KOPT-K1 (cell line): ENCODE measurements around the gene ORC5.
"Not testable (repeated sequence)": the region's sequence is repeated elsewhere in the genome, so short reads cannot be mapped to it uniquely, and the experiment has no call there.

ENCODE experiments used
- H3K27ac ChIP-seq: fragments of 200-600 bp; sonication (generic); 2 replicates; pipeline ENCODE4 v1.5.1; 2016; ENCODE audit warnings: antibody characterized with exemption, mild to moderate bottlenecking, low read depth, low read length; ENCODE audit not compliant: poor library complexity, severe bottlenecking
- H3K36me3 ChIP-seq: fragments of 200-600 bp; sonication (generic); 2 replicates; pipeline ENCODE4 v1.5.1; 2017; ENCODE audit warnings: antibody characterized with exemption, mild to moderate bottlenecking, low read length, moderate library complexity; ENCODE audit not compliant: insufficient read depth
- H3K9me3 ChIP-seq: fragments of 200-600 bp; sonication (generic); 2 replicates; pipeline ENCODE4 v1.5.1; 2017; ENCODE audit warnings: antibody characterized with exemption, low read length, mild to moderate bottlenecking; ENCODE audit not compliant: insufficient read depth, poor library complexity, severe bottlenecking

The ORC5 gene

DNA sequence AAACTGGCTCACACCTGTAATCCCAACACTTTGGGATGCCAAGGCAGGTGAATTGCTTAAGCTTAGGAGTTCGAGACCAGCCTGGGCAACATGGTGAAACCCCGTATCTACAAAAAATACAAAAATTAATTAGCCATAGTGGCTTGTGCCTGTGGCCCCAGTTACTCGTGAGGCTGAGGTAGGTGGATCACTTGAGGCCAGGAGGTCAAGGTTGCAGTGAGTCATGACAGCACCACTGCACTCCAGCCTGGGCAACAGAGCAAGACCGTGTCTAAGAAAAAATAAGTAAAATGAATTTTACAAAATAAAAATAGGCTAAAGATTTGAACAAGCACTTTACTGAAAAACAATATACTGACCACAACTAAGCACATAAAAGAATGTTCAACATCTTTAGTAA is 9.8 kb upstream of the ORC5 start:
- no peaks in the 10 kb centered on the region for H3K36me3 ChIP-seq
- H3K9me3 ChIP-seq = peaks cover 17% of the 10 kb centered on the region
- H3K27ac ChIP-seq = no peak overlapping the region

GRCh38 chr7:104209063-104209462 is 1.2 kb upstream of the ORC5 start:
- H3K9me3 ChIP-seq = no peaks in the 10 kb centered on the region
- peaks cover under 1% of the 10 kb centered on the region; the same call in 1 of the 2 replicates for H3K36me3 ChIP-seq

DNA sequence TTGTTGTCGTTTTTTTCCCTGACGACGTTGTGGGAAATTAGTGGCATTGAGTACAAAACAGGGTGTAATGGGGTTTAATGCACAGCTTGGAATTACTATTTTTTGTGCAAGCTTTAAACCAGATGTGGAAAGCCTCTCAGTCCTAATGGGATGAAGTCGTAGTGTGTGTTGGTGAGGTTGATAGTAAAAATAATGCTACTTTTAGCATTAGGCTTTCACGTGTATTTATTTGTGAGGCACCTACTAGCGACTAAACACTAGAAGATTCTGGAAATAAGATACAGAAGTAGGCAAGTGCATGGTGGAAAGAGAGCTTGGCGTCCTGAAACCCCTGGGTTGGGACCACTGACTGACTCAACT is 588 bp upstream of the ORC5 start:
- Histone ChIP-seq H3K9me3 (no peaks in the 10 kb centered on the region), H3K27ac (peak overlapping the region; percentile 69), H3K36me3 (peaks cover 8% of the 10 kb centered on the region)

More at GRCh38 chr7:104209063-104209462, 1.2 kb upstream of the ORC5 start:
- H3K27ac ChIP-seq = no peak overlapping the region

- Histone ChIP-seq H3K36me3 (peaks cover 18% of the 10 kb centered on the region), H3K9me3 (no peaks in the 10 kb centered on the region), H3K27ac (peak overlapping the region; percentile 69)
Observed at GRCh38 chr7:104207348-104207730, 474 bp downstream of the ORC5 start.

DNA sequence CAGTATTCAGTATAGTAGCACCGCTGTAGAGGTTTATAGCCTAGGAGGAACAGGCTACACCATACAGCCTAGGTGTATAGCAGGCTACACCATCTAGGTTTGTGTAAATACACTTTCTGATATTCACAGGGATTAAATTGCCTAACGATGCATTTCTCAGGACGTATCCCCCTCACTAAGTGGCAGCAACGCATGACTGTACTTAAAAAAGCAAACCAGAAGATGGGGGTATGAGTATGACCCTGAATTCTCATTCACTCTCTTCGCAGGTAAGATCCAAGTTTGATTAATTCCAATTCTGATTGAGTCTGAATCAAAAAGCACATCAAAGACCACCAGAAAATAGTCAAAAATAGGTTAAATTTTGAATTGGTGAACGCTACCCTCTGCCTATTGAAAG is 972 bp downstream of the ORC5 start:
- Histone ChIP-seq H3K27ac (peak overlapping the region; percentile 69), H3K9me3 (no peaks in the 10 kb centered on the region), H3K36me3 (peaks cover 23% of the 10 kb centered on the region)

- H3K36me3 ChIP-seq = peaks cover 98% of the 10 kb centered on the region
- H3K9me3 ChIP-seq = peaks cover 36% of the 10 kb centered on the region
- H3K27ac ChIP-seq = no peak overlapping the region
Observed at GRCh38 chr7:104198673-104199278, 9.0 kb downstream of the ORC5 start.

- Histone ChIP-seq H3K9me3 (peaks cover 57% of the 10 kb centered on the region), H3K27ac (no peak overlapping the region), H3K36me3 (peaks cover 95% of the 10 kb centered on the region)
Observed at GRCh38 chr7:104196161-104196560, 11.7 kb downstream of the ORC5 start.

DNA sequence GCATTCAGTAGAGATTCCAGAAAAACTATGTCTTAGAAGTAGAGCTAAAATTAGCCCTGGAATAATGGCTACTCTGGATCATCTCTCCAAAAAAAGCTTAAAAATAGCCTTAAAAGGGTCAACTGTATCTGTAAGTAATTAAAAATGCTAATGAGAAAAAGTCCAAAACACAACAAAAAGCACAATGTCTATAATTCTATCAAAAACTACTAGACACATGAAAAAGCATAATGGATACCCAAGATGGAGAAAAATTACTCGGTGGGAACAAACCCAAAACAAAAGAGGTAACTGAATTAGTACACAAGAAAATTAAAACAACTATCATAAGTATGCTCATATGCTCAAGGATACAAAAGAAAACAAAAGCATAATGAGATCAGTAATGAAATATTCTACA is 15.4 kb downstream of the ORC5 start:
- Histone ChIP-seq H3K27ac (no peak overlapping the region), H3K36me3 (peaks cover 95% of the 10 kb centered on the region), H3K9me3 (peaks cover 31% of the 10 kb centered on the region)

- H3K9me3 ChIP-seq = peaks cover 40% of the 10 kb centered on the region
- peaks cover 98% of the 10 kb centered on the region for H3K36me3 ChIP-seq
- no peak overlapping the region for H3K27ac ChIP-seq
Observed at GRCh38 chr7:104185346-104185745, 22.5 kb downstream of the ORC5 start.

DNA sequence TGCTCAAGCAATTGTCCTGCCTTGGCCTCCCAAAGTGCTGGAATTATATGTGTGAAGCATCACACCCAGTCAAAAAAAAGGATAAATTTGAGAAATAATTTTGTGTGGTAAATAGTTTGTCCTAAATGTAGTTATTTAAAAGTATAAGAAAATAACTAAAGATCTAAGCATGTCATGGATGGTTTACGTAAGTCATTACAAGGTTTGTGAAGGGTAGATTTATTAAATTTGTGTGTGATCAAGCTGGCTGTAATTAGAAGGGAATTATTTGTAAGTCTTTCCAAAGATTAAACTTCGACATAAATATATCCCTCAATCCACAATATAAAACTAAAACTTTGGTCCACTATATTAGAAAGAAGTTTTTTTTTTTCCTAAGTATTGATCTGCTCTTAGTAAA is 28.6 kb downstream of the ORC5 start:
- Histone ChIP-seq H3K36me3 (peaks cover 76% of the 10 kb centered on the region), H3K27ac (no peak overlapping the region), H3K9me3 (peaks cover 55% of the 10 kb centered on the region)

- H3K27ac ChIP-seq = not testable (repeated sequence)
- H3K36me3 ChIP-seq = peaks cover 63% of the 10 kb centered on the region
- H3K9me3 ChIP-seq = peaks cover 46% of the 10 kb centered on the region
Observed at GRCh38 chr7:104177565-104178083, 30.2 kb downstream of the ORC5 start.

DNA sequence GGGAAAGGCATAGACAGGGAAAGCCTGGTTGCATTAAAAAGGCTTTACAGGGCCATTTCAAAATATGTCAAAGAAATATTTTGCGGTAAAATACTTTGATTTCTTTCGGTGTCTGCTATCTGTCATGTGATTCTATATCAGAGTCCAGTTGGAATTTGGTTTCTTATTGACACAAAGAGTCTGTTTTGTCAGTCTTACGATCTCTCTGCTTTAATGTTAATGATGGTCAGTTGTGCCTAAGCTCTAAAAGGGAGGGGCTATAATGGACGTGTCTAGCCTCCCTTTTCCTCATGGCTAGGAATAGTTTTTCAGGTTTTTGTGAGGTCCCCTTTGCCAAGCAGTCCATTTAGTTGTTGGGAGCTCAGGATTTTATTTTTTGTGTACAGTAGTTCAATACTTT is 31.5 kb downstream of the ORC5 start:
- peaks cover 59% of the 10 kb centered on the region for H3K36me3 ChIP-seq
- H3K9me3 ChIP-seq = peaks cover 33% of the 10 kb centered on the region
- H3K27ac ChIP-seq = no peak overlapping the region

GRCh38 chr7:104175361-104175984 is 32.3 kb downstream of the ORC5 start:
- H3K27ac ChIP-seq = no peak overlapping the region
- H3K9me3 ChIP-seq = peaks cover 25% of the 10 kb centered on the region
- H3K36me3 ChIP-seq = peaks cover 52% of the 10 kb centered on the region

GRCh38 chr7:104174798-104175197 is 33.0 kb downstream of the ORC5 start:
- Histone ChIP-seq H3K27ac (no peak overlapping the region), H3K36me3 (peaks cover 52% of the 10 kb centered on the region), H3K9me3 (peaks cover 18% of the 10 kb centered on the region)

DNA sequence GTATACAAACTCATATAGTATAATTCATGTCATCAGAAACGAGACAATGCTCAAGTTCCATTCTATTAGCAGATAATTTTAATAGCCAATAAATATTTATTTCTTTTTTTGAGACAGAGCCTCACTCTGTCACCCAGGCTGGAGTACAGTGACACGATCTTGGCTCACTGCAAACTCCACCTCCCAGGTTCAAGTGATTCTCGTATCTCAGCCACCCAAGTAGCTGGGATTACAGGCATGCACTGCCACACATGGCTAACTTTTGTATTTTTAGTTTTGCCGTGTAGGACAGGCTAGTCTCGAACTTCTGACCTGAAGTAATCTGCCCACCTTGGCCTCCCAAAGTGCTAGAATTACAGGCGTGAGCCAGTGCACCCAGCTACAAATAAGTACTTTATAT is 45.7 kb downstream of the ORC5 start:
- H3K27ac ChIP-seq = no peak overlapping the region
- H3K36me3 ChIP-seq = peaks cover 71% of the 10 kb centered on the region
- H3K9me3 ChIP-seq = no peaks in the 10 kb centered on the region

- H3K9me3 ChIP-seq = no peaks in the 10 kb centered on the region
- H3K27ac ChIP-seq = no peak overlapping the region
- peaks cover 63% of the 10 kb centered on the region for H3K36me3 ChIP-seq
Observed at GRCh38 chr7:104161244-104161643, 46.6 kb downstream of the ORC5 start.
